Aorta (tissue), 5 donors: ENCODE data around the gene ATF6. TPM values are rescaled to one million over a fixed set of nuclear protein-coding genes. Genes with fewer than 3 reads are reported as not detected.

ENCODE experiments used
- ATAC-seq: fragments of 200-7000 bp; cut with Tn5 transposase; one replicate; pipeline ENCODE4 v1.9.1; 2022; ENCODE audit warnings: moderate library complexity; ENCODE audit not compliant: low FRiP score
- DNase-seq, 2 donors: peaks; one replicate each; pipeline ENCODE4 v3.0.0-alpha.2; 2020
- H3K27ac ChIP-seq, 2 donors: one replicate each; pipeline ENCODE4 v1.5.1; 2013; ENCODE audit warnings: low read length in 2 of 2, mild to moderate bottlenecking in 2 of 2, moderate library complexity in 2 of 2, control low read depth in 1 of 2, inconsistent platforms in 1 of 2, low read depth in 1 of 2
- H3K27me3 ChIP-seq, 2 donors: one replicate each; pipeline ENCODE4 v1.6.1; 2013; ENCODE audit warnings: control low read depth in 1 of 2, low read length in 1 of 2, mild to moderate bottlenecking in 1 of 2, moderate library complexity in 1 of 2; ENCODE audit not compliant: insufficient read depth in 2 of 2, control insufficient read depth in 1 of 2
- H3K36me3 ChIP-seq, 2 donors: one replicate each; pipeline ENCODE4 v1.6.1; 2013; ENCODE audit warnings: control low read depth in 1 of 2, low read length in 1 of 2, mild to moderate bottlenecking in 1 of 2; ENCODE audit not compliant: insufficient read depth in 2 of 2, control insufficient read depth in 1 of 2
- H3K4me1 ChIP-seq, 2 donors: one replicate each; pipeline ENCODE4 v1.6.1; 2013; ENCODE audit warnings: low read length in 2 of 2, control low read depth in 1 of 2, mild to moderate bottlenecking in 1 of 2, moderate library complexity in 1 of 2; ENCODE audit not compliant: insufficient read depth in 2 of 2, control insufficient read depth in 1 of 2
- H3K4me3 ChIP-seq, 2 donors: one replicate each; pipeline ENCODE4 v1.5.1; 2013; ENCODE audit warnings: low read length in 2 of 2, control low read depth in 1 of 2, mild to moderate bottlenecking in 1 of 2
- H3K9me3 ChIP-seq: one replicate; pipeline ENCODE4 v1.6.1; 2013; ENCODE audit warnings: mild to moderate bottlenecking, low read length; ENCODE audit not compliant: control insufficient read depth
- WGBS, 2 donors: extraction: QIAGEN DNeasy Blood & Tissue Kit; methylation state at CpG; one replicate each; pipeline ENCODE4 v1.1.7; 2013; 5-methylcytosine and 5-hydroxymethylcytosine counted together
- intact Hi-C, 2 donors: fragments of 100-400 bp; cut with DNase I; formaldehyde crosslinking; loops; one replicate each; pipeline versions ENCODE4 v1.14.2 to v1.15.0; 2022
- polyA plus RNA-seq, 2 donors: library from polyadenylated mRNA; stranded (reverse); fragments of 200-250 nt; gene quantifications; one replicate each; pipeline ENCODE4 v1.2.3, GENCODE V29; 2013
- total RNA-seq, 2 donors: library from RNA; stranded (reverse); fragmentation: NEBNext Ultra II Directional; extraction: Animal tissue kit (Norgen Biotek cat#: 25700); gene quantifications; one replicate each; pipeline ENCODE4 v1.2.1, GENCODE V29; 2021
- donor health status: healthy with polysubstance abuse.
- donor health status: Bipolar disorder and iron deficiency.
- donor health status: DM: no; HTN: no; CAD: no.
- donor health status: DM: no; HTN: no; CAD: no.
- donor health status: DM: yes; HTN: yes; CAD: no.

The ATF6 gene
- total and polyA plus RNA-seq, 4 donors = 6.1 to 30.5 (median 18.7) TPM

DNA sequence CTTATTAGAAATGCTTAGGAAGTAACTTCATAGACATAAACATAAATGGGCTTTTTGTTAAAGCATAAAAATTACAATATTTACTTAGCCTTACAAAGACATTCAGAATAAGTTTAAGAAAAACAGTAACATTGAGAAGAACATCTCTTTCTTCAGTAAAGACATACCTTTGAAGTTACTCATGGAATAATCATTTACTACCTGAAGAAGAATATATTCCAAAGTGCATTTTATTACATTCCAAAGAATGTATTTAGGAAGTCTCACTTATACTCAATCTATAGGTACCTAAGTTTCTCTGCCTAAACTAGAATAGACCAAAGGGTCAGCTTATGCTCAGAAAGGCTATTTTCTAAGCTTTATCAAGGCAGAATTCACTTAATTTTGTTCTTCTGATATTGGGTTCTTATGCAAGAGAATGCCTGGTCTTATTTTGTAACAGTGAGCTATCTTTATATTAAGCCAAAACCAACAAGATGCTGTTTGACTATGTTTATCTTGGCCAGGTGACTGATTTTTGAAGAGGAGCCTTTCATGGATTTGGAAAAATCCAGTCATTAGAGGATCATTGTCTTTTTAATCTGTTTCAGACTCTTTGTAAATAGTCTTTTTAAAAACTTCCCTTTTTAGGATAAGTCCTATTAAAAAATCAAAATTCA is 147.5 kb downstream of the ATF6 start:
- Histone ChIP-seq H3K27me3 (no peaks in the 10 kb centered on the region), H3K4me3 (no peak overlapping the region), H3K4me1 (peaks cover 0 to 3% of the 10 kb centered on the region in 2 donors), H3K9me3 (no peaks in the 10 kb centered on the region), H3K27ac (no peak overlapping the region), H3K36me3 (peaks cover 0 to 4% of the 10 kb centered on the region in 2 donors)
- ATAC-seq (peak; percentile 65), DNase-seq (no peak)
- intact Hi-C loops = no loop called here

DNA sequence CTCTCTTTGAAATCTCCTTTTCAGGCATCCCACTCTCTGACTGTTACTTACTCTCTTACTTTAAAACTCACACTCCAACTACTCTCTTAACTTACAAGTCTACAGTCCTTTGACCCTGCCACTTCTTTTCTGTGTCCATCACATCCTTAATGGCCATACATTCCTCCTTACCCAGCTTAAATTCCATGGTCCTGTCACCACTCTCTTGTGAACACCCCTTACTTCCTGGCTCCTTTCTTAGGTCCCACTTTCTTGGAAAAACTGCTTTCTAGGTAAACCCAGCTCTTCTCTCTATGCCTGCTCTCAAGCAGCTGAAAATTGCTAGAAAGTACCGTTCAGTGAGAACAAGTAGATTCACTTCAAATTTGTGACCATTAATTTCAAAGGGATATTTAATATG is 148.5 kb downstream of the ATF6 start:
- Histone ChIP-seq H3K36me3 (peaks cover 0 to 4% of the 10 kb centered on the region in 2 donors), H3K27me3 (no peaks in the 10 kb centered on the region), H3K9me3 (no peaks in the 10 kb centered on the region), H3K4me1 (peaks cover 0 to 3% of the 10 kb centered on the region in 2 donors), H3K4me3 (no peak overlapping the region), H3K27ac (no peak overlapping the region)
- 95 to 100% methylated on average over 1 of the region's 1 CpG for WGBS, 2 donors
- ATAC-seq (no peak), DNase-seq (no peak)
- intact Hi-C loops = no loop called here

DNA sequence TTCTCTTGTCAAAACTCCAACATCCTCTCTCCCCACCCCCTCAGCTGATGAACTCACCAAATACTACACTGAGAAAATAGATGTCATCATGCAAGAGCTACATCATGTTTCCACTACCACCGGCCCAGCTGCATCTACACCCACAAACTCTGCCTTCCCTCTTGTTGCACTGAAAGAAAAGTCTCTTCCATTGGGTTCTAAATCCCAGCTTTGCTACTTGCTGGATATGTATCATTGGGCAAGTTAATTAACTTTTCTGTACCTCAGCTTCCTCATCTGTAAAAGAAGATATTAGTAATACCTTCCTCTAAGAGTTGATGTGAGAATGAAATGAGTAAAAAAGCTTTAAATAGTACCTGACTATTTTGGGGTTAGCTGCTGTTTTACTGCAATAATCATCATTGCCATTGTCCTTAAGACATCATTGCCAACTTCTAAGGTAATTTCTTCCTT is 149.0 kb downstream of the ATF6 start:
- WGBS, 2 donors = 54 to 62% methylated on average over 1 of the region's 1 CpG
- Histone ChIP-seq H3K9me3 (no peaks in the 10 kb centered on the region), H3K27ac (no peak overlapping the region), H3K4me3 (no peak overlapping the region), H3K27me3 (no peaks in the 10 kb centered on the region), H3K36me3 (peaks cover 0 to 4% of the 10 kb centered on the region in 2 donors), H3K4me1 (peaks cover 0 to 3% of the 10 kb centered on the region in 2 donors)
- ATAC-seq = no peak
- DNase-seq = no peak
- intact Hi-C loops = no loop called here

DNA sequence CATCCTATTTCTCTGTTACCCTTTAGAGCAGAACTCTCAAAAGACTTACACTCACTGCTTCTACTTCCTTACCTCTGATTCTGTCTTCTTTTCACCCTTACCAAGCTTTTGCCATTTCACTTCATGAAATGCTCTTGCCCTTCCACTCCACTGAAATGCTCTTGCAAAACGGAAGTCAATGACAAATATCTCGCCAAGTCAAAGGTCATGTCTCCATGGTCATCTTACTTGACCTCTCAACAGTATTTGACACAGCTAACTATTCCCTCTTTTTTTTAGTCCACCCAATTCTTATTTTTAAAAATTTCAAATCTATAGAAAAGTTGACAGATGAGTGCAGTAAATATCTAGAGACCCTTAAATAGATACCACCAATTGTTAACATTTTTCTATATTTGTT is 149.9 kb downstream of the ATF6 start:
- ATAC-seq (no peak), DNase-seq (no peak)
- H3K27ac ChIP-seq = no peak overlapping the region
- H3K4me1 ChIP-seq = peaks cover 0 to 3% of the 10 kb centered on the region in 2 donors
- no peak overlapping the region for H3K4me3 ChIP-seq
- H3K36me3 ChIP-seq = peaks cover 0 to 4% of the 10 kb centered on the region in 2 donors
- intact Hi-C loops = no loop called here
- 79 to 83% methylated on average over 2 of the region's 2 CpGs for WGBS, 2 donors
- H3K27me3 ChIP-seq = no peaks in the 10 kb centered on the region
- no peaks in the 10 kb centered on the region for H3K9me3 ChIP-seq

DNA sequence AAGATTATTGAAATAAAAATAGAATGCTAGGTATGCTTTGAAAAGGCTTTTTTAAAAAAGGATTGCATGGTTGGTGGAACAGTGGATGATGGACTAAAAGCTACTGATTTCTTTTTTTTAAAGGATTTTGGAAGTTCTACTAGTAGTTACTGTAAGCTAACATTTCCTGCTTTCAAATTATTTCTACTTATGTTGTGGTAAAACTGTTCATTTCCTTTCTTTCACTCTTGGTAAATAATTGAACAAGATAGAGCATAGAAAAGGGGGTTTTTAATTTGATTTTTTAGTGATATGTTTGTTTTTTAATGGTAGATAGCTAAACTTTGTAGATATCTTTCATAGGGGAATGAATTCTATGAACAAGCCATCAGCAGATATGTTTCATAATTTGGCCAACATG is 153.1 kb downstream of the ATF6 start:
- DNase-seq = no peak
- ATAC-seq = no peak
- intact Hi-C loops = no loop called here
- no peak overlapping the region for H3K27ac ChIP-seq
- peaks cover 0 to 4% of the 10 kb centered on the region in 2 donors for H3K36me3 ChIP-seq
- no peaks in the 10 kb centered on the region for H3K9me3 ChIP-seq
- no peak overlapping the region for H3K4me3 ChIP-seq
- no peaks in the 10 kb centered on the region for H3K27me3 ChIP-seq
- H3K4me1 ChIP-seq = no peaks in the 10 kb centered on the region

DNA sequence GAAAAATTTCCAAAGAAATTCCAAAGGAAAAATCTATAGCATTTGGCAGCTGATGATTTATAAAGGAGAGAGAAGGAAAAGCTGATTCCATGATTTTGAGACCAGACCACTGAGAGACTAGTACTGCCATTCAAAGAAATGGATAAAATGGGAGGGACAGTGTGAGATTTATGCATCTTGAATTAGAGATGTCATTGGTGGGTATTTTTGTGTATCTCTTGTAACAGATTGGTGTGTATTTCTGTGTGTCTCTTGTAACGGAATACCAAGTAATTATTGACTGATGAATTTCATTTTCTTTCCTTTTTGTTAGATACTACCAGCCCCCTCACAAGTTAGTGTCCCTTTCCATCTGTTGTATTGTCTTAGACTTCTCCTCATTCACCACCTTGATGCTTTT is 155.4 kb downstream of the ATF6 start:
- Histone ChIP-seq H3K27me3 (no peaks in the 10 kb centered on the region), H3K27ac (no peak overlapping the region), H3K9me3 (no peaks in the 10 kb centered on the region), H3K36me3 (peaks cover 0 to 3% of the 10 kb centered on the region in 2 donors), H3K4me3 (no peak overlapping the region), H3K4me1 (no peaks in the 10 kb centered on the region)
- WGBS, 2 donors = 99 to 100% methylated on average over 1 of the region's 1 CpG
- no peak for ATAC-seq
- DNase-seq = no peak
- intact Hi-C loops = no loop called here

DNA sequence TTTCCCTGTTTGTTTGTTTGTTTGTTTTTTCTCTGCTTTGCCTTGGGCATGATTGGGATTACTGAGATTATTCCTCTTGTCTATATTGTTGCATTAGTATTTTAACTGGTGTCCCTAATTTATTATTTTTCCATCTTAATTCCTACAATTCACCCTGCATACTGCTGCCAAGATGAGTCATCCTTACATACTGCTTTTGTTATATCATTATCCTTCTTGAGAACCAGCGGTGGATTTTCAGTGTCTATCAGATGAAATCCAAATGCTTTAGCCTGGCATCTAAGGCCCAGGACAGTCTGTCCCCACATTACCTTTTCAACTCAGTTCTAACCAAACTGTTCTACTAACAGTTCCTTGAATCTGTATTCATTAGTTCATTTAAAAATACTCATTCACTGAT is 155.9 kb downstream of the ATF6 start:
- intact Hi-C loops = no loop called here
- Histone ChIP-seq H3K27ac (no peak overlapping the region), H3K27me3 (no peaks in the 10 kb centered on the region), H3K4me3 (no peak overlapping the region), H3K36me3 (peaks cover 0 to 3% of the 10 kb centered on the region in 2 donors), H3K4me1 (no peaks in the 10 kb centered on the region), H3K9me3 (no peaks in the 10 kb centered on the region)
- DNase-seq (no peak), ATAC-seq (no peak)
- WGBS, 2 donors = 24 to 47% methylated on average over 1 of the region's 1 CpG

DNA sequence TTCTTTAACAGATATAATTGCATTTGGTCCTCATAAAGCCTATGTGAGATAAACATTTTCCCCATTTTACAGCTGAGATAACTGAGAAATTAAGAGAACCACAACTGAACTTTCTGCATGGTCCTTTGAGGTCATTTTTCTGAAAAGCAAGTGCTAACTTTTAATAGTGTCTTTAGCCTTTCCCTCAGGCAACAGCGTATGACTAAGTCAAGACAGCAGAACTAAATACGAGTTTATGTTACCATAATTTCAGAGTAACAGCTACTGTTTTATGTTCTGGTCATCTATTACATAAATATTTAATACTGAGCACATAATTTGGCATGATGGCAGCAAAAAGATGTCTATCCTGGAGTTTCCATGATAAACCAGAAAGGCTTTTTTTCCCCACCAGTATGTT is 161.9 kb downstream of the ATF6 start:
- H3K27ac ChIP-seq = no peak overlapping the region
- peaks cover 0 to 8% of the 10 kb centered on the region in 2 donors for H3K4me1 ChIP-seq
- ATAC-seq = no peak
- WGBS, 2 donors = 92% methylated on average over 2 of the region's 2 CpGs
- intact Hi-C loops = no loop called here
- H3K9me3 ChIP-seq = no peaks in the 10 kb centered on the region
- no peak overlapping the region for H3K4me3 ChIP-seq
- no peaks in the 10 kb centered on the region for H3K27me3 ChIP-seq
- peaks cover 0 to 3% of the 10 kb centered on the region in 2 donors for H3K36me3 ChIP-seq
- no peak for DNase-seq

DNA sequence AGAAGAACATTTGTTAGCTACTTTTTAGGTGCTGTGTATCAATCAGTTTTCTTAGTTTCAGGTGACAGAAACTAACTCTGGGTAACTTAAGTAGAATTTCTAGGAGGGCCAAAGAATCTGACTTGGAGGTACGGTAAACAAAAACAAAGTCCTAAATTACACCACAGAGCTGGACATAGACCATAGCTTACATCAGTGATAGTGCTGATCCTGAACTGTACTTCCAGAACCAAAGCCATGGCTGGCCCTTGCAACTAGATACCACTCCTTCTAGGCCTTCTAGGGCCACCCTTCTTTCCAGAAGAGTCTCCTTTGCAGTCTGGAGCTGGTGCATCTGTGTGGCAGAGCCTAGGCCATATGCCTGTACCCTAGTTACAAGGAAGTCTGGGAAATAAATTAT is 163.0 kb downstream of the ATF6 start:
- H3K27me3 ChIP-seq = no peaks in the 10 kb centered on the region
- H3K9me3 ChIP-seq = no peaks in the 10 kb centered on the region
- peaks cover 0 to 3% of the 10 kb centered on the region in 2 donors for H3K36me3 ChIP-seq
- H3K27ac ChIP-seq = peak overlapping the region; percentile 33 to 56
- H3K4me3 ChIP-seq = no peak overlapping the region
- intact Hi-C loops = no loop called here
- WGBS, 2 donors = 79 to 85% methylated on average over 1 of the region's 1 CpG
- ATAC-seq (no peak), DNase-seq (no peak)
- H3K4me1 ChIP-seq = peaks cover 0 to 8% of the 10 kb centered on the region in 2 donors
